Naive thymus-derived CD4-positive, alpha-beta T cell (primary cell): ENCODE results near the gene CHKB. TPM values are rescaled to one million over a fixed set of nuclear protein-coding genes. Genes with fewer than 3 reads are reported as not detected.
"Not testable (repeated sequence)": the region's sequence is repeated elsewhere in the genome, so short reads cannot be mapped to it uniquely, and the experiment has no call there.

Experiments used
- ATAC-seq: fragments of 150-1000 bp; cut with Tn5 transposase; 2 replicates; pipeline ENCODE4 v1.10.0; 2021; ENCODE audit warnings: mild to moderate bottlenecking, moderate library complexity
- CTCF ChIA-PET: fragments of 350-600 bp; sonication (Branson Sonifier 250); formaldehyde crosslinking; loops from one replicate; lab custom pipeline; 2021; ENCODE audit warnings: antibody characterized with exemption; lab: Charles Lee
- POLR2A ChIA-PET: fragments of 350-600 bp; sonication (Branson Sonifier 250); formaldehyde crosslinking; loops from one replicate; lab custom pipeline; 2021; ENCODE audit warnings: antibody characterized with exemption, inconsistent platforms; lab: Charles Lee
- DNase-seq, 9 donors: peaks; one replicate each; pipeline versions ENCODE4 v3.0.0 to v3.0.0-alpha.2; 2020 to 2022; ENCODE audit warnings: mixed read lengths in 1 of 9
- H3K27ac ChIP-seq: one replicate; pipeline ENCODE4 v1.7.0; 2013; ENCODE audit warnings: mild to moderate bottlenecking, low read depth, low read length, moderate library complexity
- H3K27me3 ChIP-seq, 2 donors: one replicate each; pipeline ENCODE4 v1.7.0; 2013; ENCODE audit warnings: low read length in 2 of 2, mild to moderate bottlenecking in 2 of 2, moderate library complexity in 2 of 2; ENCODE audit not compliant: control insufficient read depth in 2 of 2, insufficient read depth in 2 of 2
- H3K36me3 ChIP-seq, 3 experiments: 1 replicate in 2 of 3; 2 replicates in 1 of 3; pipeline ENCODE4 v1.7.0; 2013; ENCODE audit warnings: low read length in 3 of 3, mild to moderate bottlenecking in 3 of 3, moderate library complexity in 1 of 3; ENCODE audit not compliant: insufficient read depth in 3 of 3, control insufficient read depth in 2 of 3
- H3K4me1 ChIP-seq, 2 donors: one replicate each; pipeline ENCODE4 v1.7.0; 2013; ENCODE audit warnings: low read length in 2 of 2, mild to moderate bottlenecking in 2 of 2, moderate library complexity in 1 of 2; ENCODE audit not compliant: control insufficient read depth in 2 of 2, insufficient read depth in 2 of 2
- H3K4me3 ChIP-seq: 2 replicates; pipeline ENCODE4 v1.7.0; 2013; ENCODE audit warnings: mild to moderate bottlenecking, low read length
- H3K9me3 ChIP-seq, 3 experiments: 1 replicate in 2 of 3; 2 replicates in 1 of 3; pipeline ENCODE4 v1.7.0; 2013; ENCODE audit warnings: low read length in 3 of 3; ENCODE audit not compliant: control insufficient read depth in 2 of 3
- H3K27ac Mint-ChIP-seq, 9 donors: one replicate each; pipeline ENCODE4 v1.8.0; 2020 to 2022; ENCODE audit warnings: mixed read lengths in 9 of 9, mild to moderate bottlenecking in 8 of 9, moderate library complexity in 5 of 9, inconsistent platforms in 2 of 9
- H3K27me3 Mint-ChIP-seq, 5 donors: one replicate each; pipeline ENCODE4 v1.8.0; 2021 to 2022; ENCODE audit warnings: mixed read lengths in 5 of 5, mild to moderate bottlenecking in 1 of 5
- H3K36me3 Mint-ChIP-seq, 5 donors: one replicate each; pipeline ENCODE4 v1.8.0; 2020 to 2022; ENCODE audit warnings: mixed read lengths in 5 of 5, mild to moderate bottlenecking in 3 of 5, inconsistent platforms in 1 of 5
- H3K4me1 Mint-ChIP-seq, 7 donors: one replicate each; pipeline ENCODE4 v1.8.0; 2020 to 2022; ENCODE audit warnings: mixed read lengths in 7 of 7, mild to moderate bottlenecking in 3 of 7, inconsistent platforms in 1 of 7
- H3K4me3 Mint-ChIP-seq, 10 donors: one replicate each; pipeline ENCODE4 v1.8.0; 2020 to 2022; ENCODE audit warnings: mild to moderate bottlenecking in 10 of 10, mixed read lengths in 10 of 10, moderate library complexity in 6 of 10, inconsistent platforms in 2 of 10
- H3K9me3 Mint-ChIP-seq, 11 donors: one replicate each; pipeline ENCODE4 v1.8.0; 2020 to 2022; ENCODE audit warnings: mixed read lengths in 11 of 11, mild to moderate bottlenecking in 4 of 11, inconsistent platforms in 1 of 11, moderate library complexity in 1 of 11
- intact Hi-C, 2 donors: fragments of 100-400 bp; cut with micrococcal nuclease; formaldehyde crosslinking; loops; one replicate each; pipeline ENCODE4 v1.15.1; 2023
- polyA plus RNA-seq, 2 donors: library from polyadenylated mRNA; unstranded; fragments of 300-500 nt; fragmentation: Illumina TruSeq; gene quantifications; one replicate each; pipeline ENCODE4 v1.2.3, GENCODE V29; 2021
- total RNA-seq, 6 experiments: library from RNA in 5 of 6; stranded (reverse) in 5 of 6; gene quantifications; 1 replicate in 5 of 6; 2 replicates in 1 of 6; pipeline ENCODE4 v1.2.3 and lab custom pipeline; 2021 to 2026

CHKB gene
- total and polyA plus RNA-seq, 7 experiments from 2014 or later = 24.2 to 214 (median 158) TPM

DNA sequence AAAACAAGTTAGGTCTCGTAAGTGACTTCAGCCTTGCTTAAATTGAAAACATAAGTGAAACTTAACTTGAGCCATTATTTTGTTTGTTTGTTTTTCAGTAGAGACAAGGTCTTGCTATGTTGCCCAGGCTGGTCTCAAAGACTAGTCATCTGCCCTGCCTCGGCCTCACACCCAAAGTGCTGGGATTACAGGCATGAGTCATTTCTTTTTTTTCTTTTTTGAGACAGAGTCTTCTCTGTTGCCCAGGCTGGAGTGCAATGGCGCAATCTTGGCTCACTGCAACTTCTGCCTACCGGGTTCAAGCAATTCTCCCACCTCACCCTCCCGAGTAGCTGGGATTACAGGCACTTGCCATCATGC is 41.0 kb downstream of the CHKB start:
- Mint-ChIP-seq H3K36me3 (peaks cover 0 to 18% (median 0%) of the 10 kb centered on the region in 5 donors), H3K27ac (peak overlapping the region in 6 of 9 donors; percentile 59 to 100 (median 96)), H3K4me1 (peaks cover 38 to 73% (median 46%) of the 10 kb centered on the region in 7 donors)
- ATAC-seq = peak; percentile 33
- ChIA-PET POLR2A (interaction anchor here (2.5 to 4.5 kb wide), 3 partner anchors 10 to 22 kb away, joined by 13 to 127 read pairs (median 20); partner anchors contain the start of genes SCO2, SYCE3 and TYMP), CTCF (interaction anchor here (1.3 to 1.4 kb wide), 2 partner anchors 16 kb away, joined by 5 to 7 read pairs; partner anchors contain the start of gene SCO2)
- H3K4me1 ChIP-seq = peaks cover 38 to 46% of the 10 kb centered on the region in 2 donors
- H3K36me3 ChIP-seq, intact Hi-C loops, H3K9me3 Mint-ChIP-seq, H3K27me3 Mint-ChIP-seq, H3K27me3 ChIP-seq, DNase-seq, H3K9me3 ChIP-seq, H3K4me3 Mint-ChIP-seq, H3K4me3 ChIP-seq, H3K27ac ChIP-seq: not testable (repeated sequence)

DNA sequence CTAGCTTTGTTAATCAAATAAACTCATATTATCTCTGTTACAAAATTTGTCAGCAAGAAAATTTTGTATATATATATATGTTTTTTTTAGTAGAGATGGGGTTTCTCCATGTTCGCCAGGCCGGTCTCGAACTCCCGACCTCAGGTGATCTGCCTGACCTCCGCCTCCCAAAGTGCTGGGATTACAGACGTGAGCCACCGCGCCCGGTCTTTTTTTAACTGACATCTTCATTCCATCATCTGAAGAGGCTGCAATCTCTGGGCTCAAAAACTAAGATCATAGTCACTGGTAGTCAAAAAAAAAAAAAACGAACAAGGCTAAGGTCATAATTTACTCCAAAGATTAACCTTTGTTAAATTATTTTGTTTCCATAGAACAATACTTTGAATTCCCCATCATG is 42.3 kb downstream of the CHKB start:
- POLR2A ChIA-PET = interaction anchor here (0.6 to 4.5 kb wide), 18 partner anchors 8 to 346 kb away, joined by 3 to 127 read pairs (median 6); partner anchors contain the start of genes CHKB, HDAC10, LMF2 and NCAPH2
- Histone ChIP-seq H3K27me3 (no peaks in the 10 kb centered on the region), H3K4me1 (peaks cover 30 to 42% of the 10 kb centered on the region in 2 donors), H3K9me3 (no peaks in the 10 kb centered on the region), H3K36me3 (no peaks in the 10 kb centered on the region), H3K27ac (peak overlapping the region; percentile 99), H3K4me3 (no peak overlapping the region)
- DNase-seq (no peak), ATAC-seq (no peak)
- H3K36me3 Mint-ChIP-seq = peaks cover 0 to 18% (median 0%) of the 10 kb centered on the region in 5 donors
- intact Hi-C loops = no loop called here
- H3K4me1 Mint-ChIP-seq = peaks cover 34 to 70% (median 38%) of the 10 kb centered on the region in 7 donors
- CTCF ChIA-PET = interaction anchor here (0.7 to 2.4 kb wide), 6 partner anchors 8 to 81 kb away, joined by 3 to 9 read pairs (median 6); partner anchors contain the start of genes SCO2 and SYCE3
- peak overlapping the region in 6 of 10 donors; percentile 6 to 73 (median 34) for H3K4me3 Mint-ChIP-seq
- H3K9me3 Mint-ChIP-seq = peaks cover 0 to 7% (median 0%) of the 10 kb centered on the region in 11 donors
- no peaks in the 10 kb centered on the region for H3K27me3 Mint-ChIP-seq
- H3K27ac Mint-ChIP-seq = peak overlapping the region; percentile 78 to 100 (median 99)

DNA sequence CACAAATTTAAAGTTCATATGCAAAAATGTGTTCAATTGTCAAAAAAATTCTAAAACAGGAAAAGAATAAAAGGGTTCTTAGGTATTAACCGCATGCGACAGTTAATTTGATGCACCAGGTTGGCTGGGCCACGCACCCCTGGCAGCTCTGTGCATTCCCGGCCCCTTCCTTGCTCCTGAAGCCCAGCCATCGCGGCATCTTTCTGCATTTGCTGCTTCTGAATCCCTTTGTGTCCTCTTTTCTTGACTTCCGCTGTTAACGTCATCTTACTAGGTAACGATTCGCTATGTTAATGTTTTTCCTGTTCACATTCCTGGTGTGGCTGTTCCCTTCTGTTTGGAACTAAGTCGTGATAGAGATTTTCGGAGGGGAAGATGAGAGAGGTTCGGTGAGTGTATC is 44.9 kb downstream of the CHKB start:
- Histone ChIP-seq H3K4me1 (peaks cover 14 to 24% of the 10 kb centered on the region in 2 donors), H3K9me3 (no peaks in the 10 kb centered on the region), H3K27me3 (no peaks in the 10 kb centered on the region), H3K4me3 (no peak overlapping the region), H3K27ac (peak overlapping the region; percentile 99), H3K36me3 (no peaks in the 10 kb centered on the region)
- ATAC-seq (no peak), DNase-seq (no peak)
- peaks cover 0 to 2% (median 0%) of the 10 kb centered on the region in 5 donors for H3K27me3 Mint-ChIP-seq
- H3K4me3 Mint-ChIP-seq = peak overlapping the region in 4 of 10 donors; percentile 5 to 65 (median 56)
- peaks cover 0 to 18% (median 0%) of the 10 kb centered on the region in 5 donors for H3K36me3 Mint-ChIP-seq
- H3K9me3 Mint-ChIP-seq = peaks cover 0 to 7% (median 0%) of the 10 kb centered on the region in 11 donors
- CTCF ChIA-PET = interaction anchor here (1.1 to 3.7 kb wide), 2 partner anchors 12 to 13 kb away, joined by 3 to 20 read pairs; partner anchors contain the start of gene SCO2
- intact Hi-C loops = loop anchor here in 1 of 2 donors (2.0 to 10.0 kb wide), 3 partner anchors 25 to 573 kb away; partner anchors contain the start of genes CHKB, PIM3 and SYCE3
- H3K27ac Mint-ChIP-seq = peak overlapping the region; percentile 74 to 100 (median 99)
- POLR2A ChIA-PET = interaction anchor here (1.0 to 4.5 kb wide), 5 partner anchors 11 to 83 kb away, joined by 3 to 127 read pairs (median 39); partner anchors contain the start of genes LMF2, NCAPH2, SCO2 and TYMP
- H3K4me1 Mint-ChIP-seq = peaks cover 29 to 79% (median 41%) of the 10 kb centered on the region in 7 donors

DNA sequence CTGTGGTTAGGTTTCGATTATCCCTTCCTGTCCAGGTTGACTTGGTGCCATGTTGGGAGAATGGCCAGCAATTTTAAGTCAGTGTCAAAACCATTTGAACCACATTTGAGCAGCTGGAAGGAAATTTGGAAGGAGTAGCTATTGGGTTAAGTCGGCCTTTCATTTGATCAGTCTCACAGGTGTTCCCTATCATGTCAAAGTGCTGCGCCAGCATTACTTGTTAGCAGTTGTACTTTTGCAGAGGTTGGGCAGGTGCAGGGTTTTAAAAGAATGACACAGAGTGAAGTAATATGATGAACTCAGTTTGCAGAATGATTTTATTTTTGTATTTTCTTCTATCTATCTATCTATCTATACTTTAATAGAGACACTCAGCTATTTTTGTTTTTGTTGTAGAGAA is 46.4 kb downstream of the CHKB start:
- Histone ChIP-seq H3K4me1 (peaks cover 14 to 24% of the 10 kb centered on the region in 2 donors), H3K27ac (no peak overlapping the region), H3K4me3 (no peak overlapping the region), H3K36me3 (no peaks in the 10 kb centered on the region), H3K9me3 (no peaks in the 10 kb centered on the region), H3K27me3 (no peaks in the 10 kb centered on the region)
- H3K36me3 Mint-ChIP-seq = peaks cover 0 to 12% (median 0%) of the 10 kb centered on the region in 5 donors
- peaks cover 0 to 2% (median 0%) of the 10 kb centered on the region in 11 donors for H3K9me3 Mint-ChIP-seq
- H3K4me1 Mint-ChIP-seq = peaks cover 24 to 68% (median 39%) of the 10 kb centered on the region in 7 donors
- peak overlapping the region in 6 of 9 donors; percentile 32 to 100 (median 81) for H3K27ac Mint-ChIP-seq
- CTCF ChIA-PET = interaction anchor here (3.7 kb wide), 1 partner anchor 10 kb away, joined by 20 read pairs; the partner anchor contains the start of gene SCO2
- H3K4me3 Mint-ChIP-seq = no peak overlapping the region
- no peak for DNase-seq
- POLR2A ChIA-PET = interaction anchor here (0.7 to 1.6 kb wide), 4 partner anchors 11 to 45 kb away, joined by 3 to 5 read pairs (median 3); partner anchors contain the start of gene SCO2
- intact Hi-C loops = loop anchor here in 1 of 2 donors (10.0 kb wide), 1 partner anchor 571 kb away; the partner anchor contains the start of gene PIM3
- no peak for ATAC-seq
- peaks cover 0 to 5% (median 0%) of the 10 kb centered on the region in 5 donors for H3K27me3 Mint-ChIP-seq

DNA sequence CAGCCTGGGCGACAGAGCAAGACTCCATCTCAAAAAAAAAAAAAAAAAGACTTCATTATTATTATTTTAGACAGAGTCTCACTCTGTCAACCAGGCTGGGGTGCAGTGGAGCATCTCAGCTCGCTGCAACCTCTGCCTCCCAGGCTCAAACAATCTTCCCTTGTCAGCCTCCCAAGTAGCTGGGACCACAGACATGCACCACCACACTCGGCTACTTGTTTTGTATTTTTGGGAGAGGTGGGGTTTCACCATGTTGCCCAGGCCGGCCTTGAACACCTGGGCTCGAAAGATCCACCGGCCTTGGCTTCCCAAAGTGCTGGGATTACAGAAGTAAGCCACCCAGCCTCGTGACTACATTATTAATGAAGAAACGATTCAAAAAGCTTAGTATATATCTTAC is 47.5 kb downstream of the CHKB start:
- H3K27ac ChIP-seq = no peak overlapping the region
- ATAC-seq = no peak
- DNase-seq = no peak
- no peaks in the 10 kb centered on the region for H3K36me3 ChIP-seq
- CTCF ChIA-PET = interaction anchor here (1.4 to 3.7 kb wide), 2 partner anchors 9 to 13 kb away, joined by 3 to 20 read pairs; partner anchors contain the start of gene SCO2
- intact Hi-C loops = loop anchor here in 1 of 2 donors (10.0 kb wide), 1 partner anchor 570 kb away; the partner anchor contains the start of gene PIM3
- POLR2A ChIA-PET = interaction anchor here (0.9 to 1.9 kb wide), 2 partner anchors 9 to 86 kb away, joined by 3 to 8 read pairs; partner anchors contain the start of gene SCO2
- peaks cover 16 to 58% (median 33%) of the 10 kb centered on the region in 7 donors for H3K4me1 Mint-ChIP-seq
- H3K36me3 Mint-ChIP-seq = peaks cover 0 to 10% (median 0%) of the 10 kb centered on the region in 5 donors
- H3K27ac Mint-ChIP-seq = peak overlapping the region in 3 of 9 donors; percentile 9 to 100 (median 74)
- H3K4me3 ChIP-seq = no peak overlapping the region
- H3K4me1 ChIP-seq = peaks cover 19 to 20% of the 10 kb centered on the region in 2 donors
- peaks cover 0 to 5% (median 0%) of the 10 kb centered on the region in 5 donors for H3K27me3 Mint-ChIP-seq
- no peaks in the 10 kb centered on the region for H3K9me3 ChIP-seq
- H3K9me3 Mint-ChIP-seq = no peaks in the 10 kb centered on the region
- no peaks in the 10 kb centered on the region for H3K27me3 ChIP-seq
- no peak overlapping the region for H3K4me3 Mint-ChIP-seq
